GM12878 (cell line): ENCODE measurements around the gene AQP11. TPM values are rescaled to one million over a fixed set of nuclear protein-coding genes. Genes with fewer than 3 reads are reported as not detected.

Experiments
- ATAC-seq: fragments of 200-7000 bp; cut with Tn5 transposase; 3 replicates; pipeline ENCODE4 v1.9.1; 2020; ENCODE audit warnings: mild to moderate bottlenecking, moderate library complexity
- BruUV-seq: library from RNA; stranded (reverse); fragments of 400-500 nt; replicated peaks from 2 replicates; lab custom pipeline; 2021; lab: Mats Ljungman, UMichigan
- CTCF ChIA-PET: fragments of 300-600 bp; sonication (Branson Sonifier 250); formaldehyde crosslinking; extraction: SDS; loops from one replicate; lab custom pipeline; 2021; ENCODE audit warnings: inconsistent platforms; lab: Yijun Ruan, JAX
- POLR2A ChIA-PET: fragments of 350-600 bp; formaldehyde crosslinking; extraction: SDS; loops from one replicate; lab custom pipeline; 2021; ENCODE audit warnings: inconsistent platforms; lab: Charles Lee
- RAD21 ChIA-PET: fragments of 300-600 bp; sonication (Branson Sonifier 250); formaldehyde crosslinking; loops from one replicate; lab custom pipeline; 2023; ENCODE audit warnings: antibody characterized with exemption; ENCODE audit not compliant: unreplicated experiment; lab: Charles Lee
- SMC1A ChIA-PET: fragments of 300-600 bp; sonication (Branson Sonifier 250); formaldehyde crosslinking; loops from one replicate; lab custom pipeline; 2023; ENCODE audit not compliant: unreplicated experiment, uncharacterized antibody; lab: Charles Lee
- DNase-seq: peaks from one replicate; pipeline ENCODE4 v3.0.0-alpha.2; 2011; ENCODE audit warnings: low read depth, low spot score
- FAIRE-seq: peaks from 3 replicates; lab custom pipeline; 2011; peaks lifted over from hg19 to GRCh38; lab: Jason Lieb, UNC
- H2AFZ ChIP-seq: 2 replicates; pipeline ENCODE4 v1.6.0; 2011; ENCODE audit warnings: low read depth, low read length, control low read depth; ENCODE audit not compliant: control insufficient read depth
- H3K27ac ChIP-seq: 2 replicates; pipeline ENCODE4 v1.5.1; 2011; ENCODE audit warnings: control low read depth; ENCODE audit not compliant: control insufficient read depth, insufficient read depth
- H3K27me3 ChIP-seq, 2 experiments: replicated peaks in 1 of 2; 2 replicates each; pipeline versions ENCODE4 v1.6.0 to v1.6.1; 2011; ENCODE audit warnings: low read length in 1 of 2; ENCODE audit not compliant: control insufficient read depth in 2 of 2, insufficient read depth in 2 of 2
- H3K36me3 ChIP-seq, 2 experiments: 2 replicates each; pipeline ENCODE4 v1.5.1; 2011; ENCODE audit warnings: low read length in 1 of 2; ENCODE audit not compliant: control insufficient read depth in 2 of 2, insufficient read depth in 2 of 2
- H3K4me1 ChIP-seq: 2 replicates; pipeline ENCODE4 v1.6.1; 2011; ENCODE audit warnings: mild to moderate bottlenecking, low read length, moderate library complexity, mixed read lengths; ENCODE audit not compliant: control insufficient read depth, insufficient read depth
- H3K4me2 ChIP-seq: 2 replicates; pipeline ENCODE4 v1.6.0; 2011; ENCODE audit warnings: control low read depth; ENCODE audit not compliant: control insufficient read depth, insufficient read depth
- H3K4me3 ChIP-seq: fragments of 200-600 bp; sonication (generic); 2 replicates; pipeline ENCODE4 v1.5.1; 2016
- H3K79me2 ChIP-seq: 2 replicates; pipeline ENCODE4 v1.6.0; 2011; ENCODE audit warnings: low read length; ENCODE audit not compliant: control insufficient read depth, insufficient read depth
- H3K9ac ChIP-seq: 2 replicates; pipeline ENCODE4 v1.8.0; 2011; ENCODE audit warnings: low read length, control low read depth, mixed read lengths; ENCODE audit not compliant: control insufficient read depth, insufficient read depth
- H3K9me3 ChIP-seq: replicated peaks from 3 replicates; pipeline ENCODE4 v1.5.1; 2011; ENCODE audit warnings: mild to moderate bottlenecking, low read length; ENCODE audit not compliant: control insufficient read depth, insufficient read depth
- H4K20me1 ChIP-seq: 2 replicates; pipeline ENCODE4 v1.6.0; 2011; ENCODE audit not compliant: control insufficient read depth, insufficient read depth
- E2F4 ChIP-seq: IDR thresholded peaks from 2 replicates; pipeline ENCODE4 v1.6.1; 2012; ENCODE audit warnings: low read depth, low read length, improper control_type of control experiment
- ETV6 ChIP-seq, 2 experiments: fragments of 450-650 bp in 1 of 2; IDR thresholded peaks in 1 of 2; conservative IDR thresholded peaks in 1 of 2; 2 replicates each; pipeline ENCODE4 v1.6.1; 2014; ENCODE audit warnings: antibody characterized with exemption in 1 of 2, borderline replicate concordance in 1 of 2, low read depth in 1 of 2, mild to moderate bottlenecking in 1 of 2, moderate library complexity in 1 of 2
- JUNB ChIP-seq: IDR thresholded peaks from 2 replicates; pipeline ENCODE4 v1.6.1; 2016; ENCODE audit warnings: antibody characterized with exemption, mild to moderate bottlenecking
- NRF1 ChIP-seq: conservative IDR thresholded peaks from 2 replicates; pipeline ENCODE4 v1.6.1; 2011; ENCODE audit warnings: mild to moderate bottlenecking, low read depth, low read length, improper control_type of control experiment
- PAX8 ChIP-seq: fragments of 450-650 bp; IDR thresholded peaks from 2 replicates; pipeline ENCODE4 v1.6.1; 2017; ENCODE audit warnings: mild to moderate bottlenecking, moderate library complexity
- POLR2AphosphoS2 ChIP-seq: IDR thresholded peaks from 2 replicates; pipeline ENCODE4 v1.6.1; 2011; ENCODE audit warnings: low read depth, mild to moderate bottlenecking, low read length, improper control_type of control experiment, moderate library complexity
- POU2F2 ChIP-seq: IDR thresholded peaks from 3 replicates; pipeline ENCODE4 v1.6.1; 2011; ENCODE audit warnings: low read depth, mild to moderate bottlenecking, low read length, borderline replicate concordance
- RUNX3 ChIP-seq: IDR thresholded peaks from 2 replicates; pipeline ENCODE4 v1.6.1; 2012; ENCODE audit warnings: low read length, inconsistent platforms
- SIN3A ChIP-seq: IDR thresholded peaks from 2 replicates; pipeline ENCODE4 v1.6.1; 2012; ENCODE audit warnings: low read depth, low read length, improper control_type of control experiment
- SMAD1 ChIP-seq: fragments of 450-650 bp; IDR thresholded peaks from 2 replicates; pipeline ENCODE4 v1.6.1; 2018; ENCODE audit warnings: mild to moderate bottlenecking, low read depth; ENCODE audit not compliant: partially characterized antibody
- STAT3 ChIP-seq: IDR thresholded peaks from 2 replicates; pipeline ENCODE4 v1.6.1; 2011; ENCODE audit warnings: low read depth, low read length, improper control_type of control experiment
- TAF1 ChIP-seq: IDR thresholded peaks from 2 replicates; pipeline ENCODE4 v1.6.1; 2011; ENCODE audit warnings: mild to moderate bottlenecking, low read depth, low read length, borderline replicate concordance
- TARDBP ChIP-seq: IDR thresholded peaks from 2 replicates; pipeline ENCODE4 v1.6.1; 2016; ENCODE audit warnings: borderline replicate concordance
- TBL1XR1 ChIP-seq: IDR thresholded peaks from 2 replicates; pipeline ENCODE4 v1.6.1; 2012; ENCODE audit warnings: low read depth, low read length, improper control_type of control experiment
- ZNF207 ChIP-seq: fragments of 450-650 bp; IDR thresholded peaks from 2 replicates; pipeline ENCODE4 v1.6.1; 2014; ENCODE audit warnings: antibody characterized with exemption, mild to moderate bottlenecking, borderline replicate concordance
- WGBS: methylation state at CpG from one replicate; pipeline ENCODE4 v1.1.6; 2016; ENCODE audit warnings: low lambda C conversion rate; ENCODE audit not compliant: insufficient replicate concordance, insufficient coverage; ENCODE audit errors: missing lambda C conversion rate; 5-methylcytosine and 5-hydroxymethylcytosine counted together
- in situ Hi-C: fragments of 300-500 bp; cut with MboI; formaldehyde crosslinking; loops from 9 replicates; pipeline ENCODE4 v1.14.3; 2018; ENCODE audit warnings: mixed read lengths
- intact Hi-C: fragments of 100-400 bp; cut with micrococcal nuclease; formaldehyde crosslinking; loops from one replicate; pipeline ENCODE4 v1.14.2; 2022; ENCODE audit not compliant: unreplicated experiment
- polyA plus RNA-seq, 11 experiments: library from polyadenylated mRNA; depleted of rRNA in 4 of 11; unstranded in 6 of 11; stranded (reverse) in 5 of 11; fragments of >200 nt; fragmentation: Nextera tagmentation in 4 of 11; fragmentation: Illumina TruSeq in 1 of 11; extraction: Ambion mirVana in 4 of 11; extraction: Trizol in 1 of 11; gene quantifications; 1 replicate in 1 of 11; 2 replicates in 10 of 11; pipeline versions ENCODE4 v1.2.1 to v1.2.3, GENCODE V29; 2011 to 2016; ENCODE audit warnings: inconsistent platforms in 2 of 11, missing spikeins in 2 of 11, low read depth in 1 of 11
- total RNA-seq, 4 experiments: library from RNA; depleted of rRNA in 3 of 4; stranded (reverse); fragments of >200 nt in 3 of 4; fragmentation: Illumina TruSeq in 1 of 4; extraction: Trizol in 1 of 4; gene quantifications; 2 replicates each; pipeline versions ENCODE4 v1.2.1 to v1.2.3, GENCODE V29; 2013 to 2021
- TF ChIP-seq, protein P1 (sequence below): fragments of 450-650 bp; IDR thresholded peaks from 2 replicates; pipeline ENCODE4 v1.6.1; 2017; ENCODE audit warnings: borderline replicate concordance
- TF ChIP-seq, protein P2 (sequence below): fragments of 450-650 bp; IDR thresholded peaks from 2 replicates; pipeline ENCODE4 v1.6.1; 2018; ENCODE audit warnings: borderline replicate concordance, mild to moderate bottlenecking; ENCODE audit not compliant: partially characterized antibody

The AQP11 gene
- total and polyA plus RNA-seq, 10 of the 15 experiments (the other 5 are each of a cell fraction or from before 2014, with no cell fraction given), result 0.14 to 2.1 (median 0.54) TPM

DNA sequence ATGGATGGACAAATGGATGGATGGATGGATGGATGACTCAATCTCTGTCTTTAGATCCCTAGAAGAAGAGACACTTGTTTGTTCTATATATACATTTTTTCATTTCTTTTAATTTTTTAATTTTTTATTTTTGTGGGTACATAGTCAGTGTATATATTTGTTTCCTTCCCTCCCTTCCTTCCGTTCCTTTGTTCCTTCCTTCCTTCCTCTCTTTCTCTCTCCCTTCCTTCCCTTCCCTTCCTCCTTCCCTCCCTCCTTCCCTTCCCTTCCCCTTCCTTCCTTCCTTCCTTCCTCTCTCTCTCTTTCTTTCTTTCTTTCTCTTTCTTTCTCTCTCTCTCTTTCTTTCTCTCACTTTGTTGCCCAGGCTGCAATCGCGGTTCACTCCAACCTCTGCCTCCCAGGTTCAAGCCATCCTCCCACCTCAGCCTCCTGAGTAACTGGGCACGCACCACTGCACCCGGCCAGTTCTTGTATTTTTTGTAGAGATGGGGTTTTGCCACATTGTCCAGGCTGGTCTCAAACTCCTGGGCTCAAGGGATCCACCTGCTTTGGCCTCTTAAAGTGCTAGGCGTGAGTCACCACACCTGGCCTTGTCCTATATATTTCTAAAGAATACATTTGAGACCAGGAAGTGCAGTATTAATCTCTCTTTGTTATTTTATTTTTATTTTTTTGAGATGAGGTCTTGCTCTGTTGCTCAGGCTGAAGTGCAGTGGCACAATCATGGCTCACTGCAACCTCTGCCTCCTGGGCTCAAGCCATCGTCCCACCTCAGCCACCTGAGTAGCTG lies 42.5 kb upstream of the AQP11 start:
- Histone ChIP-seq H3K27ac (no peak overlapping the region), H3K4me1 (no peaks in the 10 kb centered on the region), H3K9me3 (no peaks in the 10 kb centered on the region; the same call in 2 of the 3 replicates), H3K4me2 (no peak overlapping the region), H3K36me3 (no peaks in the 10 kb centered on the region), H4K20me1 (no peaks in the 10 kb centered on the region), H3K4me3 (no peak overlapping the region), H3K27me3 (no peaks in the 10 kb centered on the region), H2AFZ (no peak overlapping the region), H3K9ac (no peak overlapping the region), H3K79me2 (no peaks in the 10 kb centered on the region)
- BruUV-seq, result no TSS peak
- POLR2A ChIA-PET, result interaction anchor here (1.1 kb wide), 1 partner anchor 72 kb away, joined by 3 read pairs; no protein-coding TSS in a partner anchor
- RAD21 ChIA-PET, result interaction anchor here (1.0 to 3.2 kb wide), 12 partner anchors 9 to 420 kb away, joined by 3 to 26 read pairs (median 8); no protein-coding TSS in a partner anchor
- ATAC-seq, result no peak
- CTCF ChIA-PET, result interaction anchor here (0.8 to 3.4 kb wide), 26 partner anchors 10 to 500 kb away, joined by 3 to 43 read pairs (median 7); partner anchors contain the start of gene MYO7A
- 49% methylated on average over 7 of the region's 7 CpGs for WGBS
- TF ChIP-seq JUNB, result no peak
- TF ChIP-seq E2F4, result no peak
- no peak for TF ChIP-seq TARDBP
- no peak for TF ChIP-seq PAX8
- no peak for TF ChIP-seq RUNX3
- TF ChIP-seq SIN3A, result no peak
- no peak for TF ChIP-seq TBL1XR1
- no peak for TF ChIP-seq POU2F2
- TF ChIP-seq STAT3, result no peak
- TF ChIP-seq NRF1, result no peak
- no peak for TF ChIP-seq ZNF207
- no peak for TF ChIP-seq ETV6 (conservative IDR thresholded peaks at IDR 0.05 in 1 of 2, IDR thresholded peaks at IDR 0.05 in 1 of 2; ENCODE audit: borderline replicate concordance in 1 of 2, low read depth in 1 of 2)
- no peak for TF ChIP-seq POLR2AphosphoS2
- TF ChIP-seq, protein P1, sequence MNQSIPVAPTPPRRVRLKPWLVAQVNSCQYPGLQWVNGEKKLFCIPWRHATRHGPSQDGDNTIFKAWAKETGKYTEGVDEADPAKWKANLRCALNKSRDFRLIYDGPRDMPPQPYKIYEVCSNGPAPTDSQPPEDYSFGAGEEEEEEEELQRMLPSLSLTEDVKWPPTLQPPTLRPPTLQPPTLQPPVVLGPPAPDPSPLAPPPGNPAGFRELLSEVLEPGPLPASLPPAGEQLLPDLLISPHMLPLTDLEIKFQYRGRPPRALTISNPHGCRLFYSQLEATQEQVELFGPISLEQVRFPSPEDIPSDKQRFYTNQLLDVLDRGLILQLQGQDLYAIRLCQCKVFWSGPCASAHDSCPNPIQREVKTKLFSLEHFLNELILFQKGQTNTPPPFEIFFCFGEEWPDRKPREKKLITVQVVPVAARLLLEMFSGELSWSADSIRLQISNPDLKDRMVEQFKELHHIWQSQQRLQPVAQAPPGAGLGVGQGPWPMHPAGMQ, result no peak
- no peak for TF ChIP-seq SMAD1
- no peak for TF ChIP-seq TAF1
- TF ChIP-seq, protein P2, sequence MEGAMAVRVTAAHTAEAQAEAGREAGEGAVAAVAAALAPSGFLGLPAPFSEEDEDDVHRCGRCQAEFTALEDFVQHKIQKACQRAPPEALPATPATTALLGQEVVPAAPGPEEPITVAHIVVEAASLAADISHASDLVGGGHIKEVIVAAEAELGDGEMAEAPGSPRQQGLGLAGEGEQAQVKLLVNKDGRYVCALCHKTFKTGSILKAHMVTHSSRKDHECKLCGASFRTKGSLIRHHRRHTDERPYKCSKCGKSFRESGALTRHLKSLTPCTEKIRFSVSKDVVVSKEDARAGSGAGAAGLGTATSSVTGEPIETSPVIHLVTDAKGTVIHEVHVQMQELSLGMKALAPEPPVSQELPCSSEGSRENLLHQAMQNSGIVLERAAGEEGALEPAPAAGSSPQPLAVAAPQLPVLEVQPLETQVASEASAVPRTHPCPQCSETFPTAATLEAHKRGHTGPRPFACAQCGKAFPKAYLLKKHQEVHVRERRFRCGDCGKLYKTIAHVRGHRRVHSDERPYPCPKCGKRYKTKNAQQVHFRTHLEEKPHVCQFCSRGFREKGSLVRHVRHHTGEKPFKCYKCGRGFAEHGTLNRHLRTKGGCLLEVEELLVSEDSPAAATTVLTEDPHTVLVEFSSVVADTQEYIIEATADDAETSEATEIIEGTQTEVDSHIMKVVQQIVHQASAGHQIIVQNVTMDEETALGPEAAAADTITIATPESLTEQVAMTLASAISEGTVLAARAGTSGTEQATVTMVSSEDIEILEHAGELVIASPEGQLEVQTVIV, result no peak
- in situ Hi-C loops, result no loop called here
- no peak for DNase-seq
- intact Hi-C loops, result loop anchor here (5.0 kb wide), 3 partner anchors 135 to 420 kb away; partner anchors contain the start of gene MYO7A
- FAIRE-seq, result no peak
- SMC1A ChIA-PET, result interaction anchor here (0.6 to 2.5 kb wide), 20 partner anchors 10 to 360 kb away, joined by 3 to 19 read pairs (median 6); no protein-coding TSS in a partner anchor
